HL-60 (cell line): Measurements from ENCODE around the gene COLEC12.

ENCODE experiments used
- DNase-seq, 2 experiments: peaks; one replicate each; pipeline ENCODE4 v3.0.0-alpha.2; 2010 to 2020; ENCODE audit warnings: low read depth in 1 of 2, low spot score in 1 of 2
- H3K27ac ChIP-seq: fragments of 250-450 bp; sonication (Bioruptor Pico); replicated peaks from 2 replicates; pipeline ENCODE4 v1.5.1; 2020; ENCODE audit warnings: mild to moderate bottlenecking, moderate library complexity
- H3K27me3 ChIP-seq: fragments of 250-450 bp; sonication (Bioruptor Pico); 2 replicates; pipeline ENCODE4 v1.5.1; 2021; ENCODE audit warnings: mild to moderate bottlenecking, moderate library complexity; ENCODE audit not compliant: insufficient read depth, poor library complexity, severe bottlenecking
- H3K4me3 ChIP-seq: replicated peaks from 2 replicates; pipeline ENCODE4 v1.5.1; 2011; ENCODE audit warnings: mild to moderate bottlenecking, control low read depth, low read length; ENCODE audit not compliant: insufficient read depth
- CTCF ChIP-seq: IDR thresholded peaks from one replicate; pipeline ENCODE4 v1.5.1; 2011; ENCODE audit warnings: low read length, control low read depth, inconsistent platforms; ENCODE audit not compliant: insufficient read depth
- GABPA ChIP-seq: IDR thresholded peaks from 2 replicates; pipeline ENCODE4 v1.6.1; 2012; ENCODE audit warnings: low read depth
- POLR2AphosphoS5 ChIP-seq: IDR thresholded peaks from 2 replicates; pipeline ENCODE4 v1.6.1; 2012; ENCODE audit warnings: low read depth
- REST ChIP-seq: IDR thresholded peaks from 2 replicates; pipeline ENCODE4 v1.6.1; 2012; ENCODE audit warnings: low read depth; ENCODE audit not compliant: insufficient replicate concordance
- SPI1 ChIP-seq: IDR thresholded peaks from 2 replicates; pipeline ENCODE4 v1.6.1; 2012; ENCODE audit warnings: low read depth, mild to moderate bottlenecking, borderline replicate concordance

The COLEC12 gene

DNA sequence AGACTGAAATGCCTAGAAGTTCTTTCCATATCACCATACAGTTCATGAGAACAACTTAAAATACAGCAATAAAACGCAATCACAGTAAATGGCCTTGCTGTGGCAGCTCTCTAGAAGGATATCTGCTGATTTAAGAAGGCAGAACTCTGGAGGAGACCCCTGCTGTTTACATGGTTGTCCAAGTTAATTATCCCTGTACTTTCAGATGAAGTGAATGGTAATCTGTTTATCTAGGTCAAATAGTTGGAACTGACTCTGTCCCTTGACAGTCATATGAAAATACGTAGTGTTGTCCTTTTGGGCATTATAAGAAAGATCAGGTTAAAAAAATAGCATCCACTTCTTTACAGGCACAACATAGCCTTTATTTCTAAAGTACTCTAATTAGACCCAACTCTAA, 115.6 kb downstream of the COLEC12 start:
- Histone ChIP-seq H3K27ac (no peak overlapping the region), H3K4me3 (no peak overlapping the region), H3K27me3 (no peaks in the 10 kb centered on the region)
- no peak for DNase-seq
- TF ChIP-seq POLR2AphosphoS5 (no peak), REST (no peak), SPI1 (no peak), GABPA (no peak), CTCF (no peak)

DNA sequence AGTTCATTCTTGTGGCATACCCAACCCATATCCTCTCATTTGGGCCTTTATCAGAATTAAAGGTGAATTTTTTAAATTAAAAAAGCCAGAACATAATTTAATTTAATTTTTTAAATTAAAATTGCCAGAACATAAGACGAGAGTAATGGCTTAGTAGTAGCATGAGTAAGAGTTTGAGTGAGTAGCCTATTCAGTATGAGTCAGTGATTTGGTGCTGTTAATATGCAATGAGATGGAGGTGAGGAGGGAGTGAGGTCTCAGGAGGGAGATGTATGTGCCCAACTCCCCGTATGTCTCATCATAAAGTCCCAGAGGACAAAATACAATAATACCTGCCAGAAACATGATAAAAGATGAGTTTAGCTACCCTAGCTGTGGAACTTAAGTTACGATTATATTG, 117.4 kb downstream of the COLEC12 start:
- DNase-seq, result no peak
- TF ChIP-seq REST (no peak), SPI1 (no peak), GABPA (no peak), POLR2AphosphoS5 (no peak), CTCF (no peak)
- H3K4me3 ChIP-seq, result no peak overlapping the region
- no peak overlapping the region for H3K27ac ChIP-seq
- H3K27me3 ChIP-seq, result no peaks in the 10 kb centered on the region

DNA sequence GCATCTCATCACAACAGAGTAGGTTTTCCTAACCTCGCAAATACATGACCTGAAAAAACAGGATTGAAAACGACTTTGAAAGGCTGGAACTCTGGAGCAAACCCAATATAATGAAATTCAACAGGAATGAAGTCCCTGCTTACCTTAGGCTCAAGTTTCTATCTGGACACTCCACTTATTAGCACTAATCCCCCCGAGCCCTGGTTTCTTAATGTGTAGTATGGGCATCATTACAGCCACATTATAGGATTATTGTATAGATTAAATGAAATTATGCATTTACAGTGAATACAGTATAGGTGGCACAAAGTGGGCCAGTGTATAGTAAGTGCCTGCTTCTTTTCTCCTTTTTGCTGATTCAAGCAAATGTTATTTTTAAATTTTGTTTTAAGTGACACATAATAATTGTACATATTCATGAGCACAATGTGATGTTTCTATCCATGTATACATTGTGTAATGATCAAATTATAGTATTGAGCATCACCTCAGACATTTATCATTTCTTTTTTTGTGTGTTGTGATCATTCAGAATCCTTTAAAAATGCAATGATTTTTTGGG, 118.0 kb downstream of the COLEC12 start:
- DNase-seq, result no peak
- TF ChIP-seq REST, result no peak
- no peak for TF ChIP-seq POLR2AphosphoS5
- no peak for TF ChIP-seq CTCF
- no peak for TF ChIP-seq GABPA
- no peak for TF ChIP-seq SPI1
- H3K27ac ChIP-seq, result no peak overlapping the region; the same call in 1 of the 2 replicates
- no peaks in the 10 kb centered on the region for H3K27me3 ChIP-seq
- H3K4me3 ChIP-seq, result no peak overlapping the region
